Stimulated activated CD4-positive, alpha-beta T cell treated with anti-CD3 and anti-CD28 coated beads, Interleukin-4, amount 100 ng/mL, for 1 hour (primary cell): ENCODE measurements around the gene CUBN.
"Not testable (repeated sequence)": the region's sequence is repeated elsewhere in the genome, so short reads cannot be mapped to it uniquely, and the experiment has no call there.

Experiments
- DNase-seq: peaks from one replicate; pipeline ENCODE4 v3.0.0-alpha.2; 2020

Gene CUBN

GRCh38 chr10:17140386-17140761 is 10.8 kb upstream of the CUBN start:
- no peak for DNase-seq

GRCh38 chr10:17138460-17139042 is 8.9 kb upstream of the CUBN start:
- DNase-seq = no peak

- no peak for DNase-seq
Measured at GRCh38 chr10:17134737-17135260, 5.2 kb upstream of the CUBN start.

- DNase-seq = no peak
Measured at GRCh38 chr10:17134282-17134681, 4.7 kb upstream of the CUBN start.

GRCh38 chr10:17128261-17128660 is 1.4 kb downstream of the CUBN start:
- DNase-seq = no peak

DNA sequence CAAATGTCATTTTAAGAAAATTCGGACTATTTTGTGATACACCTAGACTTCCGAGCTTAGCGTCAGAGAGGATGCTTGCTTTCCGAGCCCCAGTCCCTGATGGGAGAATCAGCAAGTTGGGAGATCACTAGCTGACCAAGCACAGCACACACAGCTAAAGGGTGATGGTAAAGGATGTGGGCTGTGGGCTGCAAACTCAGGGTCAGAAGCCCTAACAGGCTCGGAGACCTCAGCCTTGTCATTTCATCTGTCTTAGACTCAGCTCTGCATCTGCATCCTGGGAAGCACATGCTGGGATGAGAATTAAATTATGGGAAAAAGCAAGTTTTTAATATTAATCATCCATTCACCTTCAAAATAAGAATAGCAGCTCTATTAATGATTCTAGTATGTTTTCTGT is 3.3 kb downstream of the CUBN start:
- DNase-seq = no peak

- no peak for DNase-seq
Measured at GRCh38 chr10:17125206-17125893, 4.3 kb downstream of the CUBN start.

GRCh38 chr10:17123961-17124360 is 5.7 kb downstream of the CUBN start:
- DNase-seq = no peak

- DNase-seq = no peak
Measured at GRCh38 chr10:17122726-17123661, 6.6 kb downstream of the CUBN start.

DNA sequence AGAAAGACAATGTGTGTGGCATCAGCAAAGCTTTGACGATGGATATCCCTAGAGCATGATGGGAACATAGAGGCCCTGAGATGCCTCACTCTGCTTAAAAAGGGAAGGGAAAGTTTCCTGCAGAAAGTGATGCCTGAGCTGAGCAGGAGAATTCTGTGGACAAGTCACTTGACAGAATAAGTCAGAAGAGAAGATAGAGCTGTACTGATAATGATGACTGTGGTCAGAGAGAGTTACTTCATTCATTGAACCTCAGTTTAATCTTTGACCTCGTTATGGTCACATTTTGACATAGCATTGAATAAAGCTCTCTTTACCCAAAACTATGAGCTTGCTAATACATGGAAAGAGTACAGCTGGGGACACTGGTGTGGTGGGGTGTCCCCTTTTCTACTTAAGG is 7.6 kb downstream of the CUBN start:
- no peak for DNase-seq

DNA sequence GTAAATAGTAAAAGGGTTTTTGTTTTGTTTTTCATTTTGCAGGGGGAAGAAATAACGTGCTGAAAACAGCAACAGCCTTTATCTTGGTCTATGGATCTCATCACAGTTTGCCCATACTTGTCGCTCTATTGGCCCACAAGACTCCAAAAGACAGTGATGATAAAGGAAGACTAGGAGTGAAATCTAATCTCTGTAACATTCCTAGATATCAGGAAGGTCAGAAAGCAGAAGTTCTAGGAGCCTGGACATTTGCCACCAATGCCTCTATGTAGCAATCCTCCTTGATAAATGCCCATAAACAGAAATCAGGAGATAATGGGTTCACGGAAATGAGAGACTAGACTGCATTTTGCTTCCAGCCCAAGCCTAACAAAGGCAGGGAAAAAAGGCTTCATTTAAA is 8.9 kb downstream of the CUBN start:
- DNase-seq = no peak

DNA sequence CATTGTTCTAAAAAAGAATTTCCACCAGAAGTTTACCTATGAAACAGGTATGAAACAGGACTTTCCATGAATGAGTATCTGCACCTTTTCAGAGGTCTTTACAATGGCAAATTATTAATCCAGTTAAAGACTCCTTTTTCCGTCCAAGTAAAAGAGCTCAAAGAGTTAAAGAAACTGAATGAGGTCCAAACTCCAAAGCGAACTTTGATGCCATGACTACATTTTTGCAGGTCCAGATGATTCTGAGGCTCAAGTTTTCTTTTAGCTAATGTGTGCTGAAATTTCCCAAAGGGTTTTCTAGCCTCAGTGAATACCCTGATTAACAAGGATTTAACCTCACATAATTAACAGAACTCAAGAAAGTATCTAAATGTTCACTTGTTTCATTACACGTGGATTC is 9.8 kb downstream of the CUBN start:
- DNase-seq = no peak

DNA sequence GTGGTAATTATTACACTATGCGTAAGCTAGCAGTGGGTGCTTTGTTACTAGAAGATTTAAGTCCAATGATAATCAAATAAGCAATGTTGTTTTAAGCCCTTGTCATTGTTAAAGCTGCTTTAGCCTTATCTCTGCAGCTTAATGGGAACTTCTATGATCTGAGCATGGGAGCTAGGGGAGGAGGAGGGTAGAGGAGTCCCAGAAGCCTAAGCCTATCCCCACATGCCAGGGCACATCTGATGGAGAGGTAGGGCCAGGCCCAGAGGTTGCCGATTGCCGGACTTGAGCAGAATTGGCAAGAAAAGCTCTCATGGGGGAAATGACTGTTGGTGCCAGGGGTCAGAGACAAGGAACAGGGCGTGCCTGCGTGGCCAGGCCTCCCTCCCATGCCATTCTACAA is 13.4 kb downstream of the CUBN start:
- no peak for DNase-seq

GRCh38 chr10:17115683-17116082 is 13.9 kb downstream of the CUBN start:
- DNase-seq = no peak

DNA sequence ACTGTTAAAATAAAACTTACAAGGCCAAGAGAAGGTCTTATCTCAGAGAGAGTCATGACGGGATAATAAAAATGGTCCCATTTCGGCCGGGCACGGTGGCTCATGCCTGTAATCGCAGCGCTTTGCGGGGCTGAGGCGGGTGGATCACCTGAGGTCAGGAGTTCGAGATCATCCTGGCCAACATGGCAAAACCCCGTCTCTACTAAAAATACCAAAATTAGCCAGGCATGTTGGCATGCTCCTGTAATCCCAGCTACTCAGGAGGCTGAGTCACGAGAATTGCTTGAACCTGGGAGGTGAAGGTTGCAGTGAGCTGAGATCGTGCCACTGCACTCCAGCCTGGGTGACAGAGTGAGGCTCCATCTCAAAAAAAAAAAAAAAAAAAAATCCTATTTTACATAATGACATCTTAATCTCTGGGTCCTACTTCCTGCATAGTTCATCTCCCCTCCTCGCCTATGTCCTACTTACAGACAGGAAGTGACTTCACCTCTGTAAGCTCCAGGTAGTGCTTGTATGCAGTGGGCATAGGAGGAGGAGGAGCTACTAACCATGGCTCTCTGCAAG is 14.7 kb downstream of the CUBN start:
- not testable (repeated sequence) for DNase-seq

- no peak for DNase-seq
Measured at GRCh38 chr10:17113889-17114540, 15.6 kb downstream of the CUBN start.

DNA sequence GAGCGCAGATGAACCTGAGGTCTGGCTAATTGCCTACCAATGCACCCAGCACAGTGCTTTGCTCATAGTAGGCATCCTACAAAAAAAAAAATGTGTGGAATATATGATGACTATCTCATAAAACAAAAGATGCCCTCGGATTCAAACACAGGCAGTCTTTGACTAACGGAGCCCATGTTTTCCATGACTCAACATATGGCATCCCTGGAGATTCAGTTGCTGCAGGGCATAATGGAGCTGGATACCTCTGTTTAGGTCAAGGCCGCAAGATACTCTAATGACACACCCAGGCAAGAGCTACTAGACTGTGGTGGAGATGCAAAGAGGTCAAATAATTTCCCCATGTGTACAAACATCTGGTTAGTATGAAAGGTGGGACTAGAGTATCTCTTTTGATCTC is 16.3 kb downstream of the CUBN start:
- no peak for DNase-seq

DNA sequence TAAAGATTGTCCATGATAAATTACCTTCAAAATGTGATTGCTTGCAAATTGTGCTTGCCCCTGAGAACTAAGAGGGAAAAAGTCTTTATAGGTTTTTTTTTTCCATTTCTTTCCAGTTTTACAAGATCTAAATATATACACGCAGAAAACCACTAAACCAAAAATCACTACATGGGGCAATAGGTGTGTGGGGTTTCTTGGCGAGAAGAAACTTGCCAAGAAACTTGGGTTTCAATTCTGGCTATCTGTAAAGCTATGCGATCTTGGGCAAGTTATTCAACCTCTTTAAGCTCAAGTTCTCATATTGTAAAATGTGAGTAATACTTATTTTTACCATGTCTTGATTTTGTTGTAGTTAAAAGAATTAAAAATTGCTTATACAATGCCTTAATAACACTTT is 17.0 kb downstream of the CUBN start:
- no peak for DNase-seq

DNA sequence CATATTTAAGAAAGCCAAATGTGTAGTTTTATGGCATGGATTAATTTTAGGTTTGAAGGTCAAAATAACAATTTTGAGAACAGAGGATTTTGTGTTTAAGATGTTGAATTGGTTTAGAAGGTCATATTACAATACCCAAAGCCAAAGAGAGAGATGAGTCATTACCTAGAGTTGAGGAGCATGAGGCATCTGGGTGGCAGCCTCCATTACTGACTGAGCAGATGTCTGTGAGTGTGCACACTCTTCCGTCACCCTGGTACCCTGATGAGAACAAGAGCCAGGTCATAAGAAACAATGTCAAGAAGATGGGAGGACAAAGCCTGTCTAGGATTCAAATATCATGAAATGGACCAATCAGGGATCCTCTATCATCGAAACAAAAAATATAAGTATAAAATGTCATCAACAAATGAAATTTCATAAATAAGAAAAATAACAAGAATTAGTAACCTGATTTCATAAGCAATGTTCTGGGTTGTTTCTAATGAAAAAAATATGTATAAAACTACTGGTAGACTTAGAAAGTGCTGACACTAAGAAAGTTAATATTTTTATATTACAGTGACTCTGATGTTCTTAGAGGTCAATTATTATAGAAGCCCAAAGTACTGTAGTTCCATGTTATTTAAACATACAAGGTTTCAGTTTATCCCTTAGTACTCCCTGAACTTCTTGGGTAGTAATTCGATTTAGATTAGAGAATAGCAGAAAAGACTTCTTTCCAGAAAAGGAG is 20.0 kb downstream of the CUBN start:
- DNase-seq = no peak

DNA sequence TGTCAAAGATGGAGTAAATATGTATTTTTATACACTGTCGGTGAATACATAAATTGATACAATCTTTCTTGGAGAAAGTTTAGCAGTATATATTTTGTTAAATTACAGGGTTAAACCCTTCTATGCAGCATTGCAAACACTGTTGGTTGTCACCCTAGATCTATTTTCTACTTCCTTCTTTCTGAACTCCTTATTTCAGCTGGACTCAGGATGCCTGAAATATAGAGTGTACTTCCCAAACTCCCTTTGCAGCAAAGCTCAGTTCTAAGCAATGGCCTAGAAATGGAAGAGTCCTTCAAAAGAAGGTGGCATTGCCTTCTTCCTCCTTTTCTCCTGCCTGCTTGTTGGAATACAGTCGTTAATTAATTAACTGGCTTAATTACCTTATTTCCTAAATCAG is 20.6 kb downstream of the CUBN start:
- DNase-seq = no peak

DNA sequence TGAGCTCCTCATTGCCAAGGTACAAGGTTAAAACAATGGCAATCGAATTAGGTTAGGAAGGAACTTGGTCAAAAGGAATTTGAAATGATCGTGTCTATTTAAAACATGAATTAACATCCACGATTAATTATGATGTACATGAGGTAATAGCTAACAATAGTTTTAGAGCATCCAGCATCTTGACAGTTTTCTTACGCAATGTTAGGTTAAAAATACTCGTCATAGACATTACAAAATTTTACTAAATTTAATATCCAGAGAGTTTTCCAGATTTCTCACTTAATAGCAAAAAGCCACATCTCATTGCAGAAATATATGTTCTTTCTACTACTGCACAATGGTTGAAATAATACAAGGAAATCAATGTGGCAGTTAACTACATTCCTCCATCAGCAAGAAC is 22.6 kb downstream of the CUBN start:
- no peak for DNase-seq

GRCh38 chr10:17101910-17102266 is 27.7 kb downstream of the CUBN start:
- no peak for DNase-seq
